Retina (tissue), 1 donor: ENCODE measurements around the gene TCF12.

Experiments
- DNase-seq: peaks from one replicate; pipeline ENCODE4 v3.0.0-alpha.2; 2016

The TCF12 gene

GRCh38 chr15:57025264-57025926, 107.0 kb downstream of the TCF12 start:
- no peak for DNase-seq

GRCh38 chr15:57026016-57026592, 107.7 kb downstream of the TCF12 start:
- DNase-seq: no peak

- DNase-seq: no peak
Measured at GRCh38 chr15:57027596-57027995, 109.2 kb downstream of the TCF12 start.

- no peak for DNase-seq
Measured at GRCh38 chr15:57028176-57028575, 109.7 kb downstream of the TCF12 start.

GRCh38 chr15:57030011-57030410, 111.6 kb downstream of the TCF12 start:
- DNase-seq: no peak

GRCh38 chr15:57031082-57031481, 112.6 kb downstream of the TCF12 start:
- no peak for DNase-seq

GRCh38 chr15:57031605-57032004, 113.2 kb downstream of the TCF12 start:
- no peak for DNase-seq

GRCh38 chr15:57032338-57032737, 113.9 kb downstream of the TCF12 start:
- DNase-seq: no peak

- DNase-seq: no peak
Measured at GRCh38 chr15:57033715-57034439, 115.4 kb downstream of the TCF12 start.

- no peak for DNase-seq
Measured at GRCh38 chr15:57034613-57035012, 116.2 kb downstream of the TCF12 start.

- no peak for DNase-seq
Measured at GRCh38 chr15:57035664-57036063, 117.2 kb downstream of the TCF12 start.

GRCh38 chr15:57036352-57036751, 117.9 kb downstream of the TCF12 start:
- DNase-seq: no peak

GRCh38 chr15:57037548-57037947, 119.1 kb downstream of the TCF12 start:
- DNase-seq: no peak

GRCh38 chr15:57038040-57038439, 119.6 kb downstream of the TCF12 start:
- no peak for DNase-seq

- no peak for DNase-seq
Measured at GRCh38 chr15:57038496-57038895, 120.1 kb downstream of the TCF12 start.

GRCh38 chr15:57041416-57041815, 123.0 kb downstream of the TCF12 start:
- no peak for DNase-seq

- DNase-seq: no peak
Measured at GRCh38 chr15:57044072-57044702, 125.7 kb downstream of the TCF12 start.

- no peak for DNase-seq
Measured at GRCh38 chr15:57044970-57045369, 126.5 kb downstream of the TCF12 start.

GRCh38 chr15:57045741-57046382, 127.4 kb downstream of the TCF12 start:
- no peak for DNase-seq

- DNase-seq: no peak
Measured at GRCh38 chr15:57048930-57049549, 130.6 kb downstream of the TCF12 start.

GRCh38 chr15:57053470-57053869, 135.0 kb downstream of the TCF12 start:
- no peak for DNase-seq

- DNase-seq: no peak
Measured at GRCh38 chr15:57054204-57054750, 135.8 kb downstream of the TCF12 start.
